AG09319 (cell line): ENCODE results near the gene RPL10.

Experiments used
- DNase-seq: peaks from one replicate; pipeline ENCODE4 v3.0.0-alpha.2; 2010; ENCODE audit warnings: low read depth; ENCODE audit errors: extremely low read depth
- CTCF ChIP-seq: IDR thresholded peaks from 2 replicates; pipeline ENCODE4 v1.5.1; 2011; ENCODE audit warnings: low read depth, mild to moderate bottlenecking, inconsistent platforms, low read length, moderate library complexity

The RPL10 gene

GRCh38 chrX:154433605-154434004 is 35.4 kb downstream of the RPL10 start:
- no peak for DNase-seq
- no peak for TF ChIP-seq CTCF

GRCh38 chrX:154434394-154435168 is 36.4 kb downstream of the RPL10 start:
- no peak for TF ChIP-seq CTCF
- no peak for DNase-seq

GRCh38 chrX:154435171-154435733 is 37.1 kb downstream of the RPL10 start:
- TF ChIP-seq CTCF = no peak
- no peak for DNase-seq

- no peak for DNase-seq
- TF ChIP-seq CTCF = no peak
Measured at GRCh38 chrX:154436374-154436982, 38.3 kb downstream of the RPL10 start.

- DNase-seq = no peak
- no peak for TF ChIP-seq CTCF
Measured at GRCh38 chrX:154436983-154437752, 39.0 kb downstream of the RPL10 start, which contains the start of gene GDI1. GDI1 (plus strand) TSS chrX:154437154; CDS start chrX:154437255, 101 bp downstream.

- DNase-seq = no peak
- TF ChIP-seq CTCF = no peak
Measured at GRCh38 chrX:154437971-154438893, 40.1 kb downstream of the RPL10 start.
